Loucy (cell line): ENCODE data around the gene COG8.

Experiments
- H2AFZ ChIP-seq: fragments of 200-600 bp; sonication (generic); 2 replicates; pipeline ENCODE4 v1.6.0; 2016; ENCODE audit warnings: antibody characterized with exemption, mild to moderate bottlenecking, low read length, moderate library complexity
- H3F3A ChIP-seq: fragments of 200-600 bp; 2 replicates; pipeline ENCODE4 v1.6.0; 2016; ENCODE audit warnings: antibody characterized with exemption, low read depth, mild to moderate bottlenecking
- H3K27me3 ChIP-seq: fragments of 200-600 bp; sonication (generic); 2 replicates; pipeline ENCODE4 v1.6.1; 2014; ENCODE audit warnings: low read length, mild to moderate bottlenecking; ENCODE audit not compliant: insufficient read depth, poor library complexity, severe bottlenecking
- H3K36me3 ChIP-seq: fragments of 200-600 bp; sonication (generic); 2 replicates; pipeline ENCODE4 v1.6.1; 2016; ENCODE audit warnings: low read length; ENCODE audit not compliant: insufficient read depth
- H3K4me1 ChIP-seq: fragments of 200-600 bp; sonication (generic); 2 replicates; pipeline ENCODE4 v1.5.1; 2014; ENCODE audit warnings: low read length, mild to moderate bottlenecking; ENCODE audit not compliant: insufficient read depth, poor library complexity, severe bottlenecking
- H3K4me2 ChIP-seq: fragments of 200-600 bp; sonication (generic); 2 replicates; pipeline ENCODE4 v1.6.0; 2014; ENCODE audit warnings: antibody characterized with exemption, low read length, low read depth, mild to moderate bottlenecking; ENCODE audit not compliant: poor library complexity, severe bottlenecking
- H3K4me3 ChIP-seq: fragments of 200-600 bp; sonication (generic); 2 replicates; pipeline ENCODE4 v1.5.1; 2014; ENCODE audit warnings: low read length, mild to moderate bottlenecking, mixed read lengths; ENCODE audit not compliant: poor library complexity, severe bottlenecking
- H3K79me2 ChIP-seq: fragments of 200-600 bp; sonication (generic); 2 replicates; pipeline ENCODE4 v1.6.1; 2014; ENCODE audit warnings: low read length; ENCODE audit not compliant: insufficient read depth
- H3K9ac ChIP-seq: fragments of 200-600 bp; sonication (generic); 2 replicates; pipeline ENCODE4 v1.6.0; 2014; ENCODE audit warnings: mild to moderate bottlenecking, low read depth, low read length, moderate library complexity; ENCODE audit not compliant: poor library complexity, severe bottlenecking
- H3K9me2 ChIP-seq: fragments of 200-600 bp; sonication (generic); replicated peaks from 2 replicates; pipeline ENCODE4 v1.6.1; 2016; ENCODE audit warnings: low read depth, low read length, mixed read lengths
- H3K9me3 ChIP-seq: fragments of 200-600 bp; sonication (generic); 2 replicates; pipeline ENCODE4 v1.6.1; 2014; ENCODE audit warnings: mild to moderate bottlenecking, antibody characterized with exemption, low read length, low read depth; ENCODE audit not compliant: insufficient read depth
- H4K20me1 ChIP-seq: fragments of 200-600 bp; sonication (generic); 2 replicates; pipeline ENCODE4 v1.6.0; 2014; ENCODE audit warnings: antibody characterized with exemption, low read length, mild to moderate bottlenecking; ENCODE audit not compliant: insufficient read depth, poor library complexity, severe bottlenecking
- CTCF ChIP-seq: fragments of 200-600 bp; sonication (generic); conservative IDR thresholded peaks from 2 replicates; pipeline ENCODE4 v1.5.1; 2014; ENCODE audit warnings: mild to moderate bottlenecking, antibody characterized with exemption, low read length
- EZH2phosphoT487 ChIP-seq: fragments of 200-600 bp; IDR thresholded peaks from 2 replicates; pipeline ENCODE4 v1.6.1; 2018; ENCODE audit warnings: antibody characterized with exemption, mild to moderate bottlenecking, moderate library complexity, borderline replicate concordance

The COG8 gene

DNA sequence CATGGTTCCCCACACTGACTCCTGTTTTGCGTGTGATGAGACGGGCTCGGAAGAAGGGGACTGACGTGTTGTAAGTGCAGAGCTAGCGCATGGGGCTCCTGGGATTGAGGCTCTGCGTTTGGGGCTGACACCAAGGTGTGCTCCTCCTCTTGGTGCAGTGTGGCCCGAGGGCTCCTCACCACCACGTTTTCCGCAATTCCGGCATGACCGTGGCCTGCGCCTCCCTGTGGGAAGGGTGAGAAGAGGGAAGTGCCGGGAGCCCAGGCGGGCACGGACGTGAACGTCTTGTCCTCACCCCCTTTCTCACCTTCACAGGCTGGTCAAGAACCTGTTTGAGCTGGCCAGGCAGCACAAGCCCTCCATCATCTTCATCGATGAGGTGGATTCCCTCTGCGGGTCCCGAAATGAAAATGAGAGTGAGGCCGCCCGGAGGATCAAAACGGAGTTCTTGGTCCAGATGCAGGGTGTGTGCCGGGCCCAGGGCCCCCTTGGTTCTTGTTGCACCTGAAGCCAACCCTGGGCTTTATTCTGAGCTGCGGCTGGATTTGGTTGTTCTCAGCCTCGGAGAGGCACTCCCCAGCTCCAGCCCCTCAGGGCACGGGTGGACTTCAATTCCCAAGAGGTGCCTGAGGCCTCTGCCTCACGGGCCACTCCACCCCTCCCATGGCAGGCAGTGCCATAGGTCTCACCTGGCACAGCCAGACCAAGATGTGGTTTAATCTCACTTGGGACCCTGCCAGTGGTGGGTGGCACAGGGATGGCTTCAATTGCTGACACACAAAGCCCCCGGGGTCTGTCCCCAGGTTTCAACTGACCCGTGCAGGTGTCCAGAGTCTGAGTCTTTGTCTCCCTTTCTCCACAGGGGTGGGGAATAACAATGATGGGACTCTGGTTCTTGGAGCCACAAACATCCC is 19.3 kb downstream of the COG8 start:
- Histone ChIP-seq H3F3A (no peaks in the 10 kb centered on the region), H3K4me1 (peaks cover 7% of the 10 kb centered on the region), H3K9ac (no peak overlapping the region), H2AFZ (no peak overlapping the region), H3K27me3 (no peaks in the 10 kb centered on the region), H3K9me3 (no peaks in the 10 kb centered on the region), H4K20me1 (peaks cover 15% of the 10 kb centered on the region), H3K79me2 (peaks cover 63% of the 10 kb centered on the region), H3K4me3 (no peak overlapping the region), H3K4me2 (no peak overlapping the region), H3K36me3 (peaks cover 87% of the 10 kb centered on the region; the same call in 1 of the 2 replicates), H3K9me2 (no peaks in the 10 kb centered on the region)
- TF ChIP-seq CTCF (no peak), EZH2phosphoT487 (no peak)

DNA sequence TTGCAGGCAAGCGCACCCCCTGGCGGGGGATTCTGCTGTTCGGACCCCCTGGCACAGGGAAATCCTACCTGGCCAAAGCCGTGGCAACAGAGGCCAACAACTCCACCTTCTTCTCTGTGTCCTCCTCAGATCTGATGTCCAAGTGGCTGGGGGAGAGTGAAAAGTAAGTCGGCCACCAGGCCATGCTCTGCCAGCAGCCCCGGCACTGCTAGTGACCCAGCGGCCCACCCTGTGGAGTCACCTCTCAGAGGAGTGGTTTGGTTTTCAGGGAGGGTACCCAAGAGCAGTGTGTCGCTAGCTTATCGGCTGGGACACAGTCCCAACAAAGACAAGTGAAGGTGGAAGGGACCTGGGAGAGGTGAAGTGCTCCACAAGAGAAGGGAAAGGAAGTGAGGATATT is 20.0 kb downstream of the COG8 start:
- H3K4me2 ChIP-seq, result no peak overlapping the region
- H3K9ac ChIP-seq, result no peak overlapping the region
- H3K9me2 ChIP-seq, result no peaks in the 10 kb centered on the region
- no peaks in the 10 kb centered on the region for H3F3A ChIP-seq
- H3K27me3 ChIP-seq, result no peaks in the 10 kb centered on the region
- no peak overlapping the region for H3K4me3 ChIP-seq
- TF ChIP-seq CTCF (no peak), EZH2phosphoT487 (no peak)
- H3K4me1 ChIP-seq, result no peaks in the 10 kb centered on the region
- no peak overlapping the region for H2AFZ ChIP-seq
- peaks cover 11% of the 10 kb centered on the region for H4K20me1 ChIP-seq
- no peaks in the 10 kb centered on the region for H3K9me3 ChIP-seq
- H3K36me3 ChIP-seq, result peaks cover 80% of the 10 kb centered on the region; the same call in 1 of the 2 replicates
- peaks cover 62% of the 10 kb centered on the region for H3K79me2 ChIP-seq

- Histone ChIP-seq H3K9me2 (no peaks in the 10 kb centered on the region), H3F3A (no peaks in the 10 kb centered on the region), H4K20me1 (peaks cover 12% of the 10 kb centered on the region), H3K9ac (no peak overlapping the region), H2AFZ (no peak overlapping the region), H3K36me3 (peaks cover 76% of the 10 kb centered on the region; the same call in 1 of the 2 replicates), H3K4me1 (no peaks in the 10 kb centered on the region), H3K27me3 (no peaks in the 10 kb centered on the region), H3K9me3 (no peaks in the 10 kb centered on the region), H3K79me2 (peaks cover 62% of the 10 kb centered on the region), H3K4me3 (no peak overlapping the region), H3K4me2 (no peak overlapping the region)
- TF ChIP-seq EZH2phosphoT487 (no peak), CTCF (no peak)
Measured at GRCh38 chr16:69318911-69319289, 20.5 kb downstream of the COG8 start.
